ENCODE measurements around the gene PDE8B. TPM values are rescaled to one million over a fixed set of nuclear protein-coding genes. Genes with fewer than 3 reads are reported as not detected.
"Not testable (repeated sequence)": the region's sequence is repeated elsewhere in the genome, so short reads cannot be mapped to it uniquely, and the experiment has no call there.

Gene PDE8B
- total RNA-seq, 2 experiments from 2014 or later: 0.68 TPM; not detected in 1

DNA sequence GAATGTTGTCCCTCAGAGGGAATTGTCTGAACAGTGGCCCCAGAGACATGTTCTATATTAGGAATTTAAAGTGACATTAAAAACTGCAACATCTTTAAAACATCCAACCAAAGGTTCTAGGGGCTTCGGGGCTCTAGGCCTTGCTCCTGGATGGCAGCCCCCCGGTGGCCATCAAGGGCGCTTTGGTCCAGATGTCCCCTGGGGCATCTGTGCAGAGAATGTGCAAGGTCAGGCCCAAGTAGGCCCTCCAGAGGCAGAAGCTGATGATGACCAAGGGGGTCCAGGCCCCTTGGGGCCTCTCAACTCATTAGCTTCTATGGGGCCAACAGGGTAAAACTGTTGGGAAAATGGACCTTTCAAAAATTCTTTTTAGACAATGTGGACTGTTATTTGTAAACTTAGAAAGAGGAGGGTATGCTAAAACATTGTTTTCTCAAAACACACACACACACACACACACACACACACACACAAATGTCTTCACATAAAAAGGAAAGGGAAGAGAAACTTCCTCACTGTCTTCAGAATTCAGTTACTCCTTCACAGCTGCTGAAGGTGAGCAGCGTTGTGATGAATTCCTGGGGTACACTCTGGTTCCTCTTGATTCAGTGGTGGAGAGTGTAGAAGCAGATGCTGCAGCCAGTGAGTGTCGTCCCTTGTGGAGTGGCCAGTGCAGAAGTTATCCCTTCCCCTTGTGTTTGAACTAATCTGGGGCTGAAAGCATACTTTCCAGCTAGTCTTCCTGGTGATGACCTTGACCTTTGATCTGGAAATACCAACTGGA, 156.4 kb downstream of the PDE8B start:
- H3K27me3 Mint-ChIP-seq: peaks cover 4% of the 10 kb centered on the region
- no peaks in the 10 kb centered on the region for H3K4me1 Mint-ChIP-seq
- CTCF ChIA-PET: no interaction called here
- no peaks in the 10 kb centered on the region for H3K36me3 Mint-ChIP-seq
- H3K4me3 Mint-ChIP-seq: no peak overlapping the region
- no peak for ATAC-seq
- DNase-seq: no peak
- no peaks in the 10 kb centered on the region for H3K9me3 Mint-ChIP-seq (ENCODE audit: low read depth)
- no peak overlapping the region for H3K27ac Mint-ChIP-seq

DNA sequence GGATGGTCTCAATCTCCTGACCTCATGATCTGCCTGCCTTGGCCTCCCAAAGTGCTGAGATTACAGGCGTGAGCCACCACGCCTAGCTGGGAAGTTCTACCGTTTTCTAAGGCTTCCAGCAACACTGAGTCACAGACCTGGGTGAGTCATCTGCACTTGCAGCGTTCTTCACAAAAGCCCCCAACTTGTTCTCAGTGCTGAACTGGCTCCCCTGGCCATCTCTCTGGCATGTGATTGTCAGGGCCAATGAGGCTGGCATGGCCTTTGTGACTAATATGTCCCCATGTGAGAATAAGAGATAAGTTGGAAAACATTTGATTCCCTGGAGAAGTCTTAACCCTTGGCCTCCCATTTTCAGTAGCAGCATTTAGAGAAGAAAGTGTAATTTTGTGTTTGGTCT, 157.3 kb downstream of the PDE8B start:
- Mint-ChIP-seq H3K9me3 (ENCODE audit: low read depth) (no peaks in the 10 kb centered on the region), H3K27ac (no peak overlapping the region), H3K36me3 (no peaks in the 10 kb centered on the region), H3K4me1 (no peaks in the 10 kb centered on the region), H3K4me3 (no peak overlapping the region), H3K27me3 (peaks cover 4% of the 10 kb centered on the region)
- CTCF ChIA-PET: no interaction called here
- ATAC-seq (no peak), DNase-seq (no peak)

DNA sequence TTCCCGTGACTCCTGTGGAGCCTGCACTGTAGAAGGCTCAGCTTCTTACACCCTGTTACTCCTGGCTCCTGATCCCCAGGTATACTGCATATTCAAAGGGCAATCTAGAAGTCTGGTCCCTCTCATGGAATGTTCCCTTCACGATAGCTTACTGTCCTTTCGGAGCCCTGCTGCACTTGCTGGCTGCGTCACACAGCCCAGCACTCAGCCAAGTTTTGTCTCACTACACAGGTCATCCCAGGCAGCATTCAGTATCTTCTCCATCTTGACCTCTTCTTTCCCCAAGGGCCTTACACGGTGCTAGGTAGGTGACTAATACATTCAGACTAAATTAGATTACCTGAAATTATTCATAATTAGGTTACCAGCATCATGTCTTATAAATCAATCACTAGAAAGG, 157.9 kb downstream of the PDE8B start:
- H3K27ac Mint-ChIP-seq: no peak overlapping the region

DNA sequence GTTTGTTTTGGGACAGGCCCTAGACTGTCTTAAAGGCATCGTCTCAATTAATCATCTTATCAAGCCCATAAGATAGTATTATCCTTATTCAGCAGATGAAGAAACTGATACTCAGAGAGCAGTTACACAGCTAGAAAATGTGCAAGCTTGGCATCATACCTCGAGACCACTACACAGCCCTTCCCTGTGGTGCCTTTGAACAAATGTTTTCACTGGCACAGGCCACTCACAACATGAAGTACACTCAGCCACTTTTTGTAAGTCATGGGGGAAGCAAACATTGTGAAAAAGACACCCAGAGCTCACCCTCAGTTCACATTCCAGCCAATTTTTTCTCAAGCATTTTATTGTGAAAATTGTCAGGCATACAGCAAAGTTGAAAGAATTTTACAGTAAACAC, 159.1 kb downstream of the PDE8B start:
- ATAC-seq (no peak), DNase-seq (no peak)
- Mint-ChIP-seq H3K36me3 (no peaks in the 10 kb centered on the region), H3K27ac (no peak overlapping the region), H3K4me3 (no peak overlapping the region), H3K27me3 (peaks cover 4% of the 10 kb centered on the region), H3K4me1 (no peaks in the 10 kb centered on the region), H3K9me3 (ENCODE audit: low read depth) (no peaks in the 10 kb centered on the region)
- CTCF ChIA-PET: no interaction called here

More for the DNA sequence above, 157.9 kb downstream of the PDE8B start:
- no peak for ATAC-seq
- peaks cover 4% of the 10 kb centered on the region for H3K27me3 Mint-ChIP-seq
- no peaks in the 10 kb centered on the region for H3K4me1 Mint-ChIP-seq
- no peaks in the 10 kb centered on the region for H3K36me3 Mint-ChIP-seq
- CTCF ChIA-PET: no interaction called here
- H3K9me3 Mint-ChIP-seq (ENCODE audit: low read depth): no peaks in the 10 kb centered on the region
- no peak overlapping the region for H3K4me3 Mint-ChIP-seq
- DNase-seq: no peak

DNA sequence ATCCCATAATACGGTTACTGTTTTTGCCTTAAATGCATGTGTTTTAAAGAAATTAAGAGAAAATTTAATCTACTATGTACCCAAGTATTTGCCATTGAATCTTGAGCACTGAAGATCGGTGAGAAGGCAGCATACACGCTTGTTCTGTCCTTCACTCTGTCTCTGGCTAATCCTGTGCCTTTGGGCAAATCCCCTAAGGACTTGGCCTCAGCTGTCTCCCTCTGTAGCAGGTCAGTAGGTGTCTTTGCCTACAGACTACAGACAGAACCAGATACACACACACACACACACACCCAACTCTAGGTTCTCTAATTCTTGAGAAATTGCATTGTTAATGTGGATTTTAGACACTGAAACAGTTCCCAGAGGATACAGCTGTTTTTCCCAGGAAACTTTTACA, 164.2 kb downstream of the PDE8B start:
- peaks cover 6% of the 10 kb centered on the region for H3K27me3 Mint-ChIP-seq
- H3K4me1 Mint-ChIP-seq: peaks cover 12% of the 10 kb centered on the region
- no peak for DNase-seq
- no peak for ATAC-seq
- CTCF ChIA-PET: interaction anchor here (0.6 kb wide), 1 partner anchor 273 kb away, joined by 3 read pairs; no protein-coding TSS in a partner anchor
- no peak overlapping the region for H3K27ac Mint-ChIP-seq
- no peaks in the 10 kb centered on the region for H3K36me3 Mint-ChIP-seq
- H3K9me3 Mint-ChIP-seq (ENCODE audit: low read depth): no peaks in the 10 kb centered on the region
- H3K4me3 Mint-ChIP-seq: no peak overlapping the region

DNA sequence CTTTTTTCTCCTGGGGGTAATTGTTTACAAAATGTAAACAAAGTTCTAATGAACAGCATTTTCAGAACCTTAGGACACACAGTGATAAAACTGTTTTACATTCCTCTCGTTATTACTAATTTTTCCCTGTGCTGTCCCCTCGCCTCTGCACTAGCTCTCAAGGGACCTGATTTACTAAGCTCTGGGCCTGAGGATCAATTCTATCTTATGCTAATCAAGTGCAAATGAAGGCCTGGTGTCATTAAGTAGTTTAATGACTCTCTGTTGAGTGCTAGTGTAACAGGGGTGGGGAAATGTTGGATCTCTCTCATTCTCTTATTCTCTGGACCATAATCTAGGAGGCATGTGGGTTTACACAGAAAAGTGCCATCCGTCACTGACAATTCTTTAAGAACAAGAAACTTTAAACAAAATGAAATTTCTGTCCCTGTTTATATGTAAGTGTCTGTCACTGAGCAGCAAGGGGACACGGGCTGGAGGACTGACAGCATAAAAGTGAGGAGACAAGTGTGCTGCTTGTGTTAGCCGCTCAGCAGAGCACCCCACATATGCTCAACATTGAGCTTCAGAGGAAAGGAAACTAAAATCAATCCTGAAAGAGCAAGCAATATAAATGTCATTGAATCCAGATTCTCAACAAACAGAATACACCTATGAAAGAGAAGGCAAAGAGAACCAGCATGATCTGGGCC, 166.3 kb downstream of the PDE8B start:
- no peak overlapping the region for H3K4me3 Mint-ChIP-seq
- peaks cover 3% of the 10 kb centered on the region for H3K27me3 Mint-ChIP-seq
- no peak overlapping the region for H3K27ac Mint-ChIP-seq
- no peaks in the 10 kb centered on the region for H3K9me3 Mint-ChIP-seq (ENCODE audit: low read depth)
- no peak for DNase-seq
- ATAC-seq: no peak
- no peaks in the 10 kb centered on the region for H3K36me3 Mint-ChIP-seq
- CTCF ChIA-PET: no interaction called here
- peaks cover 26% of the 10 kb centered on the region for H3K4me1 Mint-ChIP-seq

DNA sequence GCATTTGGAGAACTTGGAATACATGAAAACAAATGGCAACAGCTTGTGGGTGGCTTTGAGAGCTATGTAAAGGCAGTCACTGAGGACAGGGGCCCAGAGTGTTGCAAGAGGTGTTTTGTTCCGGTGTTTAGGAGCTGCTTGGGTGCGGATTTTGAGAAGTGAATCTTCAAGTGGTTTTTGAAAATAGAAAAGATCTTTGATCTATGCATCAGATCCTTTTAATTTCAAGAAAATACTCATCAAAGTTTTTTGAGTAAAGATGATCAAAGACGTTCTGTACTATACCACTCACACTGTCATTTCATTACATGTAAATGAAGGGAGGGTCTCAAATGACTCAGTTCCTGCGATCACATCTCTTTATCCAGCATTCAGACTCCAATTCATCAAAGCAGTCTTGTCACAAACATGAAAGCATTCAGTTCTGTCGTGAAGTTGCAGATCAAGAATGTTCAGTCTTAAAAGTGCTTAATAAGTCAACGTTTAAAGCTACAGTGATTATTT, 169.1 kb downstream of the PDE8B start:
- peak overlapping the region; percentile 79 for H3K27ac Mint-ChIP-seq
- no peak overlapping the region for H3K4me3 Mint-ChIP-seq
- no peaks in the 10 kb centered on the region for H3K9me3 Mint-ChIP-seq (ENCODE audit: low read depth)
- H3K36me3 Mint-ChIP-seq: no peaks in the 10 kb centered on the region
- DNase-seq (peak; percentile 59), ATAC-seq (peak; percentile 88)
- peaks cover 2% of the 10 kb centered on the region for H3K27me3 Mint-ChIP-seq
- H3K4me1 Mint-ChIP-seq: peaks cover 26% of the 10 kb centered on the region
- CTCF ChIA-PET: no interaction called here

DNA sequence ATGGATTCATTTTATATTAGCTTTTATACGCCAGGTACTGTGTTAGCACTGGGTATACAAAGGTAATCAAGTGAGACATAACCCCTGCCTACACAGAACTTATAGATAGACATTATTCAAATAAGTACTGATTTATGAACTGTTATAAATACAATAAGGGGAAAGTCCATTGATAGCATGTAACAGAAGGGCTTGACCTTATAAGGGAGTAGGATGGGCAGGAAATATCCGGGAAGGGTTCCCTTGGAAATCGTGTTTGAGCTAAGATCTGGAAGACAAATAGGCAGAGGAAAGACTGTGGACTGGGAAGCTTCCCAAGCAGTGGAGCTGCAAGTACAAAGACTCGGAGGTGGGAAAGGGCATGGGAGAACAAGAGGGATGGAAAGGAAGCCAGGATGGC, 170.2 kb downstream of the PDE8B start:
- ATAC-seq: no peak
- Mint-ChIP-seq H3K27ac (peak overlapping the region; percentile 9), H3K36me3 (no peaks in the 10 kb centered on the region), H3K4me3 (no peak overlapping the region), H3K27me3 (no peaks in the 10 kb centered on the region), H3K4me1 (peaks cover 26% of the 10 kb centered on the region), H3K9me3 (ENCODE audit: low read depth) (no peaks in the 10 kb centered on the region)
- no peak for DNase-seq
- CTCF ChIA-PET: no interaction called here

DNA sequence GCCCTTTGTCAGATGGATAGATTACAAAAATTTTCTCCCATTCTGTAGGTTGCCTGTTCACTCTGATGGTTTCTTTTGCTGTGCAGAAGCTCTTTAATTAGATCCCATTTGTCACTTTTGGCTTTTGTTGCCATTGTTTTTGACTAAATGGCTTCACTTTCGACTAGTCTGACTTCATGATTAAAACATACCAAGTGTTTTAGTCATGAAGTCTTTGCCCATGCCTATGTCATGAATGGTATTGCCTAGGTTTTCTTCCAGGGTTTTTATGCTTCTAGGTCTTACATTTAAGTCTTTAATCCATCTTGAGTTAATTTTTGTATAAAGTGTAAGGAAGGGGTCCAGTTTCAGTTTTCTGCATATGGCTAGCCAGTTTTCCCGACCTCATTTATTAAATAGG, 172.9 kb downstream of the PDE8B start:
- H3K27ac Mint-ChIP-seq; ATAC-seq; H3K4me3 Mint-ChIP-seq; H3K27me3 Mint-ChIP-seq; H3K36me3 Mint-ChIP-seq; CTCF ChIA-PET; H3K9me3 Mint-ChIP-seq (ENCODE audit: low read depth); DNase-seq: not testable (repeated sequence)
- peaks cover 26% of the 10 kb centered on the region for H3K4me1 Mint-ChIP-seq

DNA sequence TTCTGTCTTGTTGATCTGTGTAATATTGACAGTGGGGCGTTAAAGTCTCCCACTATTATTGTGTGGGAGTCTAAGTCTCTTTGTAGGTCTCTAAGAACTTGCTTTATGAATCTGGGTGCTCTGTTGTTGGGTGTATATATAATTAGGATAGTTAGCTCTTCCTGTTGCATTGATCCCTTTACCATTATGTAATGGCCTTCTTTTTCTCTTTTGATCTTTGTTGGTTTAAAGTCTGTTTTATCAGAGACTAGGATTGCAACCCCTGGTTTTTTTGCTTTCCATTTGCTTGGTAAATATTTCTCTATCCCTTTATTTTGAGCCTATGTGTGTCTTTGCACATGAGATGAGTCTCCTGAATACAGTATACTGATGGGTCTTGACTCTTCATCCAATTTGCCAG, 175.9 kb downstream of the PDE8B start:
- ATAC-seq; H3K27ac Mint-ChIP-seq; CTCF ChIA-PET; H3K9me3 Mint-ChIP-seq (ENCODE audit: low read depth); H3K4me1 Mint-ChIP-seq; H3K36me3 Mint-ChIP-seq; DNase-seq; H3K27me3 Mint-ChIP-seq; H3K4me3 Mint-ChIP-seq: not testable (repeated sequence)

DNA sequence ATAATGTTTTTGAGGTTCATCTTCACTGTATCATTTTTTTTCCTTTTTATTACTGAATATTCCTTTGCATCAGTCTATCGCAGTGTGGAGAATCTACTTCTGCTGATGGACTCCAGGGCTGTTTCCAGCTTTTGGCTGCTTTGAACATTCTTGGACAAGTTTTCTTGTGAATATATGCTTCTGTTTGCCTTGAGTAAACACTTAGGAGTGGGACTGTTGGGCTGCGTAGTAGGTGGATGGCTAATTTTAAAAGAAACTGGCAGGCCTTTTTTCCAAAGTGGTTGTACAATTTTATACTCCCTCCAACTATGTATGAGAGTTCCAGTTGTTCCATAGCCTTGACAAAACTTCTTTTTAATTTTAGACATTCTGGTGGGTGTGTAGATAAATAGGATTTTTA, 179.3 kb downstream of the PDE8B start:
- no peaks in the 10 kb centered on the region for H3K4me1 Mint-ChIP-seq
- H3K27ac Mint-ChIP-seq: no peak overlapping the region

DNA sequence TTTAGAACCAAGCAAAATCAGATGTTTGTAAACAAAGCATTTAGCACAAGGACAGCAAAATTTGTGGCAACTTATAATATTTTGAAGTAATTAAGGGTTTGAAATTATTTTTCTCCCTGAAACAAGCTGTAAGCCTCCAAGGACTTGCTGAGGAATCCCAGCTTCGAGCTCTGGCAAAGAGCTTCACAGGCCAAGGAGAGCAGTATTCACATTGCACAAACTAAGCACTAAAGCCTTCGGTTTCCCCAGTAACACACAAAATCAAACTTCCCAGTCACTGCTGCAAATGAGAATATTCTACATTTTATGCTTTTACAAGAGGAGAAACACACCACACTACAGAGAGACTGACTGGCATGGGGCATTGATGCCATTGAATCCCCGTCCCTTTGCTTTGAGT, 179.7 kb downstream of the PDE8B start:
- CTCF ChIA-PET: no interaction called here
- Mint-ChIP-seq H3K27ac (no peak overlapping the region), H3K4me1 (no peaks in the 10 kb centered on the region), H3K4me3 (no peak overlapping the region), H3K27me3 (peaks cover 4% of the 10 kb centered on the region), H3K36me3 (no peaks in the 10 kb centered on the region), H3K9me3 (ENCODE audit: low read depth) (no peaks in the 10 kb centered on the region)
- DNase-seq (no peak), ATAC-seq (no peak)

More for the DNA sequence above, 179.3 kb downstream of the PDE8B start:
- Mint-ChIP-seq H3K4me3 (no peak overlapping the region), H3K27me3 (peaks cover 4% of the 10 kb centered on the region), H3K9me3 (ENCODE audit: low read depth) (no peaks in the 10 kb centered on the region), H3K36me3 (no peaks in the 10 kb centered on the region)
- CTCF ChIA-PET: no interaction called here
- DNase-seq: no peak
- no peak for ATAC-seq

DNA sequence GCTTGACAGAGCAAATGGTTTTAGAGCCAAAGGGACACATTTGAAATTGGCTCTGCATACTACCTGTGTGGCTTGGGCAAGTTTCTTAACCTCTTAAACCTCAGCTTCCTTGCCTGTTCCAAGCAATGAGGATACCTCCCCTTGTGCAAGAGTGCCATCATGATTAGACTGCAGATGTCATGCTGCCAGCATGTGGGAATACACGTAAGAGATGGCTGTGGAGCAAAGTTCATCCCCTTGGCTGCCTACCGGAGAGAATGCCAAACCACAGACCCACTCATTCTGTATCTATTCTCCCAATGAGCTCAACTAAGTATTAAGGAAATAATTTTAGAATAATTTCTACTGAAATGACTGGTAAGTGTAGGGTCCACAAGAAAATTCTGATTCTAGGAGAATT, 180.3 kb downstream of the PDE8B start:
- H3K4me3 Mint-ChIP-seq: no peak overlapping the region
- CTCF ChIA-PET: no interaction called here
- peaks cover 4% of the 10 kb centered on the region for H3K27me3 Mint-ChIP-seq
- H3K9me3 Mint-ChIP-seq (ENCODE audit: low read depth): no peaks in the 10 kb centered on the region
- no peak overlapping the region for H3K27ac Mint-ChIP-seq
- ATAC-seq: no peak
- DNase-seq: no peak
- H3K36me3 Mint-ChIP-seq: no peaks in the 10 kb centered on the region
- peaks cover under 1% of the 10 kb centered on the region for H3K4me1 Mint-ChIP-seq

DNA sequence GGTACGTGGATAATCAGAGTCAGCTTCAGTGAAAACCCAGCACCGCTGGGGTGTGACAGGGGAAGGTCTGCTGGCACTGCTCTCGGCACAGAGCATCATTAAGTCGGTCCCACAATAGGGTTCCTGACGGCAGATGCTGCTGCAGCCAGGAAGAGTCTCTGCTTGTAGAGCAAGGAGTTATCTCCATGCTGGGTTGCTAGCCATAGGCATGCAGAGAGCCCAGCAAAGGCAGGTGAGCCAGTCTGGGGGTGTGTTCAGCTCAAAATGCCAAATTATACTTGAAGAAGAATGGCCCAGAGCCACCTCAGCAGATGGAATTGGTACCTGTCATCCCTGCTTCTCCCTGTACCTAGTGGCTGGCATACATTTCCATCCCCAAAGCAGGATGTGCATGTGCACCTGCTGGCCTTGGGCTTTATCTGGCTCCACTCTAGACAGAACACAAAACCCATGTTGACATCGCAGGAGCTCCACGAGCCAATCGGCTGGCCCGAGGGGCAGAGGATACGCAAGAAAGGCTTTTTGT, 180.8 kb downstream of the PDE8B start:
- H3K4me1 Mint-ChIP-seq: peaks cover 6% of the 10 kb centered on the region
- no peak overlapping the region for H3K27ac Mint-ChIP-seq
- H3K27me3 Mint-ChIP-seq: peaks cover 4% of the 10 kb centered on the region
- DNase-seq (no peak), ATAC-seq (no peak)
- no peaks in the 10 kb centered on the region for H3K9me3 Mint-ChIP-seq (ENCODE audit: low read depth)
- H3K4me3 Mint-ChIP-seq: no peak overlapping the region
- H3K36me3 Mint-ChIP-seq: no peaks in the 10 kb centered on the region
- CTCF ChIA-PET: interaction anchor here (0.7 kb wide), 1 partner anchor 15 kb away, joined by 3 read pairs; no protein-coding TSS in a partner anchor

Data from activated CD8-positive, alpha-beta memory T cell treated with anti-CD3 and anti-CD28 coated beads, Interleukin-2, amount 10 ng/mL, durations not matched to agents 7 days and 5 days (primary cell).